A549 (cell line): ENCODE data around the gene ZNF615. TPM values are rescaled to one million over a fixed set of nuclear protein-coding genes. Genes with fewer than 3 reads are reported as not detected.

ENCODE experiments used
- ATAC-seq, 2 experiments: fragments of 200-7000 bp in 1 of 2; fragments of >200 bp in 1 of 2; cut with Nextera tagmentation in 1 of 2; cut with Tn5 transposase in 1 of 2; 3 replicates each; pipeline versions ENCODE4 v1.8.0 to v1.9.1; 2018 to 2020; ENCODE audit warnings: mild to moderate bottlenecking in 1 of 2, moderate library complexity in 1 of 2
- CTCF ChIA-PET: fragments of 300-600 bp; sonication (Branson Sonifier 250); formaldehyde crosslinking; extraction: SDS; loops from one replicate; lab custom pipeline; 2021; ENCODE audit warnings: antibody characterized with exemption, inconsistent platforms; lab: Yijun Ruan, JAX
- POLR2A ChIA-PET: fragments of 350-600 bp; formaldehyde crosslinking; extraction: SDS; loops from one replicate; lab custom pipeline; 2021; ENCODE audit warnings: antibody characterized with exemption, inconsistent platforms; lab: Yijun Ruan, JAX
- DNase-seq, 2 experiments: peaks; one replicate each; pipeline versions ENCODE4 v3.0.0 to v3.0.0-alpha.2; 2011 to 2016; ENCODE audit warnings: low read depth in 1 of 2, low spot score in 1 of 2
- FAIRE-seq: peaks from 2 replicates; lab custom pipeline; 2011; peaks lifted over from hg19 to GRCh38; lab: Jason Lieb, UNC
- H3K27ac ChIP-seq, 2 experiments: fragments of >200 bp; sonication (Bioruptor Twin); formaldehyde crosslinking; 3 replicates each; pipeline ENCODE4 v1.5.1; 2016 to 2017
- H3K4me1 ChIP-seq: fragments of >200 bp; sonication (Bioruptor Twin); formaldehyde crosslinking; 3 replicates; pipeline ENCODE4 v1.6.1; 2016
- H3K4me2 ChIP-seq: fragments of >200 bp; sonication (Bioruptor Twin); formaldehyde crosslinking; 3 replicates; pipeline ENCODE4 v1.6.1; 2016
- H3K4me3 ChIP-seq: fragments of >200 bp; sonication (Bioruptor Twin); formaldehyde crosslinking; 3 replicates; pipeline ENCODE4 v1.5.1; 2016
- H3K9me3 ChIP-seq: fragments of >200 bp; sonication (Bioruptor Twin); formaldehyde crosslinking; 3 replicates; pipeline ENCODE4 v1.6.1; 2016
- BHLHE40 ChIP-seq: IDR thresholded peaks from 2 replicates; pipeline ENCODE4 v1.6.1; 2012; ENCODE audit warnings: low read depth, low read length, inconsistent platforms
- CEBPB ChIP-seq, 2 experiments: fragments of >200 bp in 1 of 2; sonication (Bioruptor Twin) in 1 of 2; formaldehyde crosslinking in 1 of 2; IDR thresholded peaks; 2 replicates each; pipeline ENCODE4 v1.6.1; 2012 to 2016
- EHF ChIP-seq: fragments of 250-450 bp; sonication (Bioruptor Pico); IDR thresholded peaks from 2 replicates; pipeline ENCODE4 v1.5.0; 2020; ENCODE audit warnings: mild to moderate bottlenecking
- ELK1 ChIP-seq: fragments of 150-350 bp; IDR thresholded peaks from 2 replicates; pipeline ENCODE4 v1.6.1; 2014; ENCODE audit warnings: low read depth, mild to moderate bottlenecking, low read length
- FOXS1 ChIP-seq: fragments of 250-450 bp; sonication (Bioruptor Pico); IDR thresholded peaks from 2 replicates; pipeline ENCODE4 v1.5.0; 2020; ENCODE audit warnings: mild to moderate bottlenecking, moderate library complexity
- GATA3 ChIP-seq: IDR thresholded peaks from 2 replicates; pipeline ENCODE4 v1.6.1; 2012; ENCODE audit warnings: borderline replicate concordance
- HDAC2 ChIP-seq: fragments of 200-600 bp; sonication (generic); IDR thresholded peaks from 2 replicates; pipeline ENCODE4 v1.6.1; 2016
- HOXA7 ChIP-seq: fragments of 250-450 bp; sonication (Bioruptor Pico); IDR thresholded peaks from 2 replicates; pipeline ENCODE4 v1.5.0; 2020; ENCODE audit warnings: mild to moderate bottlenecking, moderate library complexity
- HOXB13 ChIP-seq: fragments of 250-450 bp; sonication (Bioruptor Pico); IDR thresholded peaks from 2 replicates; pipeline ENCODE4 v1.5.0; 2020; ENCODE audit warnings: low read depth, mild to moderate bottlenecking, moderate library complexity
- JUN ChIP-seq, 2 experiments: fragments of >200 bp; sonication (Bioruptor Twin); formaldehyde crosslinking; IDR thresholded peaks; 2 replicates in 1 of 2; 3 replicates in 1 of 2; pipeline ENCODE4 v1.6.1; 2016 to 2017
- JUNB ChIP-seq: fragments of >200 bp; sonication (Bioruptor Twin); formaldehyde crosslinking; IDR thresholded peaks from 2 replicates; pipeline ENCODE4 v1.6.1; 2016
- KDM1A ChIP-seq: fragments of 200-600 bp; sonication (generic); IDR thresholded peaks from 2 replicates; pipeline ENCODE4 v1.6.1; 2016; ENCODE audit warnings: low read depth, mild to moderate bottlenecking
- MAZ ChIP-seq: fragments of 150-350 bp; IDR thresholded peaks from 2 replicates; pipeline ENCODE4 v1.6.1; 2014; ENCODE audit warnings: antibody characterized with exemption, low read depth, low read length, borderline replicate concordance
- NFE2L2 ChIP-seq: fragments of 150-350 bp; conservative IDR thresholded peaks from 2 replicates; pipeline ENCODE4 v1.6.1; 2014; ENCODE audit warnings: low read length
- NPAS2 ChIP-seq: fragments of 250-450 bp; sonication (Bioruptor Pico); IDR thresholded peaks from 2 replicates; pipeline ENCODE4 v1.8.0; 2022; ENCODE audit warnings: mild to moderate bottlenecking, moderate library complexity, borderline replicate concordance
- NR3C1 ChIP-seq: fragments of >200 bp; sonication (Bioruptor Twin); formaldehyde crosslinking; IDR thresholded peaks from 3 replicates; pipeline ENCODE4 v1.6.1; 2017
- PHF8 ChIP-seq: fragments of 200-600 bp; sonication (generic); IDR thresholded peaks from 2 replicates; pipeline ENCODE4 v1.6.1; 2016; ENCODE audit warnings: low read depth, mild to moderate bottlenecking, antibody characterized with exemption, moderate library complexity, borderline replicate concordance
- POLR2AphosphoS2 ChIP-seq: conservative IDR thresholded peaks from 2 replicates; pipeline ENCODE4 v1.6.1; 2012; ENCODE audit warnings: low read length, improper control_type of control experiment, inconsistent platforms
- RAD21 ChIP-seq, 2 experiments: fragments of >200 bp in 1 of 2; sonication (Bioruptor Twin) in 1 of 2; formaldehyde crosslinking in 1 of 2; IDR thresholded peaks in 1 of 2; conservative IDR thresholded peaks in 1 of 2; 2 replicates in 1 of 2; 3 replicates in 1 of 2; pipeline ENCODE4 v1.6.1; 2012 to 2018; ENCODE audit warnings: inconsistent platforms in 1 of 2
- RARB ChIP-seq: fragments of 250-450 bp; sonication (Bioruptor Pico); IDR thresholded peaks from 2 replicates; pipeline ENCODE4 v1.8.0; 2021; ENCODE audit warnings: mild to moderate bottlenecking, moderate library complexity
- RCOR1 ChIP-seq: fragments of 150-350 bp; IDR thresholded peaks from 2 replicates; pipeline ENCODE4 v1.6.1; 2014; ENCODE audit warnings: antibody characterized with exemption, low read length, low read depth
- RNF2 ChIP-seq: fragments of 200-600 bp; sonication (generic); IDR thresholded peaks from 2 replicates; pipeline ENCODE4 v1.6.1; 2016; ENCODE audit warnings: low read depth, mild to moderate bottlenecking, antibody characterized with exemption, moderate library complexity, borderline replicate concordance
- SMC3 ChIP-seq: fragments of >200 bp; sonication (Bioruptor Twin); formaldehyde crosslinking; IDR thresholded peaks from 3 replicates; pipeline ENCODE4 v1.6.1; 2018; ENCODE audit warnings: inconsistent platforms
- SREBF2 ChIP-seq: fragments of 450-650 bp; IDR thresholded peaks from 2 replicates; pipeline ENCODE4 v1.6.1; 2014; ENCODE audit warnings: mild to moderate bottlenecking, moderate library complexity
- TFCP2L1 ChIP-seq: fragments of 250-450 bp; sonication (Bioruptor Pico); IDR thresholded peaks from 2 replicates; pipeline ENCODE4 v1.5.0; 2021; ENCODE audit warnings: mild to moderate bottlenecking
- USF2 ChIP-seq: fragments of 450-650 bp; IDR thresholded peaks from 2 replicates; pipeline ENCODE4 v1.6.1; 2014; ENCODE audit warnings: antibody characterized with exemption
- ZSCAN20 ChIP-seq: fragments of 250-450 bp; sonication (Bioruptor Pico); IDR thresholded peaks from 2 replicates; pipeline ENCODE4 v1.8.0; 2022; ENCODE audit warnings: mild to moderate bottlenecking, moderate library complexity
- WGBS: methylation state at CpG from one replicate; pipeline ENCODE4 v1.1.6; 2017; ENCODE audit errors: missing lambda C conversion rate; 5-methylcytosine and 5-hydroxymethylcytosine counted together
- polyA plus RNA-seq, 4 experiments: library from polyadenylated mRNA; depleted of rRNA in 3 of 4; stranded (reverse); fragments of >200 nt; fragmentation: RNase III in 1 of 4; extraction: RNeasy Plus Mini Kit Qiagen cat#74134 plus additional on column Dnase treatment in 1 of 4; gene quantifications; 2 replicates in 3 of 4; 3 replicates in 1 of 4; pipeline ENCODE4 v1.2.3, GENCODE V29; 2011 to 2017
- TF ChIP-seq, protein P1 (sequence below): fragments of 200-600 bp; sonication (generic); IDR thresholded peaks from 2 replicates; pipeline ENCODE4 v1.6.1; 2016; ENCODE audit warnings: antibody characterized with exemption, mild to moderate bottlenecking, moderate library complexity
- TF ChIP-seq, protein P2 (sequence below): fragments of 250-450 bp; sonication (Bioruptor Pico); IDR thresholded peaks from 2 replicates; pipeline ENCODE4 v1.5.0; 2020; ENCODE audit warnings: low read depth, mild to moderate bottlenecking, moderate library complexity
- TF ChIP-seq, protein P3 (sequence below): fragments of 250-450 bp; sonication (Bioruptor Pico); IDR thresholded peaks from 2 replicates; pipeline ENCODE4 v1.5.0; 2021; ENCODE audit warnings: mild to moderate bottlenecking, moderate library complexity, borderline replicate concordance

ZNF615 gene
- polyA plus RNA-seq, 2 of the 4 experiments (the other 2 are of a cell fraction): 7.5 to 9.4 TPM

- peak; percentile 72 to 96 for DNase-seq
- FAIRE-seq: no peak
- WGBS: 3% methylated on average over 58 of the region's 60 CpGs
- Histone ChIP-seq H3K4me1 (no peaks in the 10 kb centered on the region), H3K4me2 (peak within 1 kb of the TSS; percentile 56), H3K9me3 (peaks cover 85% of the 10 kb centered on the region), H3K4me3 (peak within 1 kb of the TSS; percentile 48), H3K27ac (peak within 1 kb of the TSS; percentile 80 to 88)
- CTCF ChIA-PET: interaction anchor here (0.6 to 1.2 kb wide), 3 partner anchors 20 to 1287 kb away, joined by 3 to 4 read pairs (median 3); partner anchors contain the start of gene ZNF614
- POLR2A ChIA-PET: interaction anchor here (0.6 to 1.8 kb wide), 4 partner anchors 21 to 141 kb away, joined by 3 to 11 read pairs (median 4); partner anchors contain the start of genes PPP2R1A and ZNF614
- ATAC-seq: peak; percentile 99 to 100
- no peak; the same call in 1 of the 2 replicates for TF ChIP-seq GATA3
- no peak for TF ChIP-seq CEBPB (IDR thresholded peaks at IDR 0.05)
- TF ChIP-seq HOXB13: no peak
- no peak for TF ChIP-seq ELK1
- no peak for TF ChIP-seq SMC3
- no peak for TF ChIP-seq KDM1A
- TF ChIP-seq, protein P1, sequence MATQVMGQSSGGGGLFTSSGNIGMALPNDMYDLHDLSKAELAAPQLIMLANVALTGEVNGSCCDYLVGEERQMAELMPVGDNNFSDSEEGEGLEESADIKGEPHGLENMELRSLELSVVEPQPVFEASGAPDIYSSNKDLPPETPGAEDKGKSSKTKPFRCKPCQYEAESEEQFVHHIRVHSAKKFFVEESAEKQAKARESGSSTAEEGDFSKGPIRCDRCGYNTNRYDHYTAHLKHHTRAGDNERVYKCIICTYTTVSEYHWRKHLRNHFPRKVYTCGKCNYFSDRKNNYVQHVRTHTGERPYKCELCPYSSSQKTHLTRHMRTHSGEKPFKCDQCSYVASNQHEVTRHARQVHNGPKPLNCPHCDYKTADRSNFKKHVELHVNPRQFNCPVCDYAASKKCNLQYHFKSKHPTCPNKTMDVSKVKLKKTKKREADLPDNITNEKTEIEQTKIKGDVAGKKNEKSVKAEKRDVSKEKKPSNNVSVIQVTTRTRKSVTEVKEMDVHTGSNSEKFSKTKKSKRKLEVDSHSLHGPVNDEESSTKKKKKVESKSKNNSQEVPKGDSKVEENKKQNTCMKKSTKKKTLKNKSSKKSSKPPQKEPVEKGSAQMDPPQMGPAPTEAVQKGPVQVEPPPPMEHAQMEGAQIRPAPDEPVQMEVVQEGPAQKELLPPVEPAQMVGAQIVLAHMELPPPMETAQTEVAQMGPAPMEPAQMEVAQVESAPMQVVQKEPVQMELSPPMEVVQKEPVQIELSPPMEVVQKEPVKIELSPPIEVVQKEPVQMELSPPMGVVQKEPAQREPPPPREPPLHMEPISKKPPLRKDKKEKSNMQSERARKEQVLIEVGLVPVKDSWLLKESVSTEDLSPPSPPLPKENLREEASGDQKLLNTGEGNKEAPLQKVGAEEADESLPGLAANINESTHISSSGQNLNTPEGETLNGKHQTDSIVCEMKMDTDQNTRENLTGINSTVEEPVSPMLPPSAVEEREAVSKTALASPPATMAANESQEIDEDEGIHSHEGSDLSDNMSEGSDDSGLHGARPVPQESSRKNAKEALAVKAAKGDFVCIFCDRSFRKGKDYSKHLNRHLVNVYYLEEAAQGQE: no peak
- no peak for TF ChIP-seq FOXS1 (CRISPR knock-in tag)
- TF ChIP-seq POLR2AphosphoS2: no peak
- no peak for TF ChIP-seq RARB
- TF ChIP-seq, protein P2, sequence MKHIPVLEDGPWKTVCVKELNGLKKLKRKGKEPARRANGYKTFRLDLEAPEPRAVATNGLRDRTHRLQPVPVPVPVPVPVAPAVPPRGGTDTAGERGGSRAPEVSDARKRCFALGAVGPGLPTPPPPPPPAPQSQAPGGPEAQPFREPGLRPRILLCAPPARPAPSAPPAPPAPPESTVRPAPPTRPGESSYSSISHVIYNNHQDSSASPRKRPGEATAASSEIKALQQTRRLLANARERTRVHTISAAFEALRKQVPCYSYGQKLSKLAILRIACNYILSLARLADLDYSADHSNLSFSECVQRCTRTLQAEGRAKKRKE (CRISPR knock-in tag): no peak
- TF ChIP-seq RCOR1: no peak
- no peak for TF ChIP-seq SREBF2
- no peak for TF ChIP-seq RNF2
- TF ChIP-seq USF2: peak; percentile 21; the same call in 1 of the 2 replicates
- peak; percentile 48 for TF ChIP-seq PHF8
- TF ChIP-seq JUN (IDR thresholded peaks at IDR 0.05): peak in 1 of 2 experiments; percentile 53; a peak in 3 of 5 replicates
- TF ChIP-seq NFE2L2: no peak
- TF ChIP-seq ZSCAN20 (CRISPR knock-in tag): no peak
- TF ChIP-seq RAD21 (conservative IDR thresholded peaks at IDR 0.05 in 1 of 2, IDR thresholded peaks at IDR 0.05 in 1 of 2): no peak
- TF ChIP-seq BHLHE40: no peak
- TF ChIP-seq HDAC2: no peak
- no peak for TF ChIP-seq NR3C1
- TF ChIP-seq NPAS2 (CRISPR knock-in tag): no peak
- no peak for TF ChIP-seq EHF (CRISPR knock-in tag)
- no peak for TF ChIP-seq JUNB
- TF ChIP-seq MAZ: no peak
- TF ChIP-seq, protein P3, sequence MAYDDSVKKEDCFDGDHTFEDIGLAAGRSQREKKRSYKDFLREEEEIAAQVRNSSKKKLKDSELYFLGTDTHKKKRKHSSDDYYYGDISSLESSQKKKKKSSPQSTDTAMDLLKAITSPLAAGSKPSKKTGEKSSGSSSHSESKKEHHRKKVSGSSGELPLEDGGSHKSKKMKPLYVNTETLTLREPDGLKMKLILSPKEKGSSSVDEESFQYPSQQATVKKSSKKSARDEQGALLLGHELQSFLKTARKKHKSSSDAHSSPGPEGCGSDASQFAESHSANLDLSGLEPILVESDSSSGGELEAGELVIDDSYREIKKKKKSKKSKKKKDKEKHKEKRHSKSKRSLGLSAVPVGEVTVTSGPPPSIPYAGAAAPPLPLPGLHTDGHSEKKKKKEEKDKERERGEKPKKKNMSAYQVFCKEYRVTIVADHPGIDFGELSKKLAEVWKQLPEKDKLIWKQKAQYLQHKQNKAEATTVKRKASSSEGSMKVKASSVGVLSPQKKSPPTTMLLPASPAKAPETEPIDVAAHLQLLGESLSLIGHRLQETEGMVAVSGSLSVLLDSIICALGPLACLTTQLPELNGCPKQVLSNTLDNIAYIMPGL (CRISPR knock-in tag): no peak
- no peak for TF ChIP-seq TFCP2L1 (CRISPR knock-in tag)
- TF ChIP-seq HOXA7: no peak
Measured at GRCh38 chr19:52048555-52049501, 40.8 kb upstream of the ZNF615 start, which contains the start of gene ZNF432. ZNF432 (minus strand) TSS chr19:52048838; CDS start chr19:52046868, 1,970 bp downstream.
